Smooth muscle cell (in vitro differentiated cells): ENCODE data around the gene EEF1AKMT2. TPM values are rescaled to one million over a fixed set of nuclear protein-coding genes. Genes with fewer than 3 reads are reported as not detected.

Source experiments
- DNase-seq: peaks from one replicate; lab custom pipeline; 2025; ENCODE audit not compliant: unreplicated experiment; lab: John Stamatoyannopoulos, UW
- H2AFZ ChIP-seq: fragments of 200-600 bp; sonication (generic); 2 replicates; pipeline ENCODE4 v1.6.0; 2016; ENCODE audit warnings: antibody characterized with exemption, low read depth, mild to moderate bottlenecking
- H3F3A ChIP-seq: fragments of 200-600 bp; sonication (generic); 2 replicates; pipeline ENCODE4 v1.6.0; 2017; ENCODE audit warnings: antibody characterized with exemption, low read depth
- H3K27ac ChIP-seq: fragments of 200-600 bp; sonication (generic); 2 replicates; pipeline ENCODE4 v1.5.1; 2016; ENCODE audit warnings: low read depth, mild to moderate bottlenecking
- H3K27me3 ChIP-seq: fragments of 200-600 bp; sonication (generic); 2 replicates; pipeline ENCODE4 v1.6.1; 2016; ENCODE audit warnings: low read depth, mild to moderate bottlenecking
- H3K36me3 ChIP-seq: fragments of 200-600 bp; sonication (generic); 2 replicates; pipeline ENCODE4 v1.5.1; 2016; ENCODE audit warnings: low read depth
- H3K4me1 ChIP-seq: fragments of 200-600 bp; sonication (generic); 2 replicates; pipeline ENCODE4 v1.5.1; 2016; ENCODE audit warnings: low read depth
- H3K4me2 ChIP-seq: fragments of 200-600 bp; sonication (generic); 2 replicates; pipeline ENCODE4 v1.6.0; 2016; ENCODE audit warnings: mild to moderate bottlenecking
- H3K4me3 ChIP-seq: fragments of 200-600 bp; sonication (generic); 2 replicates; pipeline ENCODE4 v1.5.1; 2016; ENCODE audit warnings: mild to moderate bottlenecking
- H3K79me2 ChIP-seq: fragments of 200-600 bp; sonication (generic); 2 replicates; pipeline ENCODE4 v1.6.0; 2016; ENCODE audit warnings: low read depth, mild to moderate bottlenecking
- H3K9ac ChIP-seq: fragments of 200-600 bp; sonication (generic); 2 replicates; pipeline ENCODE4 v1.6.0; 2016; ENCODE audit warnings: low read depth
- H3K9me3 ChIP-seq: fragments of 200-600 bp; sonication (generic); replicated peaks from 2 replicates; pipeline ENCODE4 v1.5.1; 2016; ENCODE audit warnings: low read depth
- H4K20me1 ChIP-seq: fragments of 200-600 bp; sonication (generic); 2 replicates; pipeline ENCODE4 v1.6.0; 2016; ENCODE audit warnings: low read depth
- WGBS: methylation state at CpG from one replicate; pipeline ENCODE4 v1.1.7; 2016; ENCODE audit warnings: low lambda C conversion rate; 5-methylcytosine and 5-hydroxymethylcytosine counted together
- polyA plus RNA-seq: library from polyadenylated mRNA; unstranded; fragments of >200 nt; fragmentation: Nextera tagmentation; extraction: Ambion mirVana; gene quantifications from 2 replicates; pipeline ENCODE4 v1.2.1, GENCODE V29; 2016
- total RNA-seq: library from RNA; depleted of rRNA; stranded (reverse); fragments of >200 nt; gene quantifications from 2 replicates; pipeline ENCODE4 v1.2.3, GENCODE V29; 2014
- TF ChIP-seq, protein P1 (sequence below): fragments of 200-600 bp; sonication (generic); IDR thresholded peaks from 2 replicates; pipeline ENCODE4 v1.5.1; 2017; ENCODE audit warnings: borderline replicate concordance, mild to moderate bottlenecking, antibody characterized with exemption; ENCODE audit not compliant: insufficient read depth, poor library complexity, severe bottlenecking

The EEF1AKMT2 gene
- total and polyA plus RNA-seq, 2 experiments from 2014 or later: 20.1 to 26.4 TPM

DNA sequence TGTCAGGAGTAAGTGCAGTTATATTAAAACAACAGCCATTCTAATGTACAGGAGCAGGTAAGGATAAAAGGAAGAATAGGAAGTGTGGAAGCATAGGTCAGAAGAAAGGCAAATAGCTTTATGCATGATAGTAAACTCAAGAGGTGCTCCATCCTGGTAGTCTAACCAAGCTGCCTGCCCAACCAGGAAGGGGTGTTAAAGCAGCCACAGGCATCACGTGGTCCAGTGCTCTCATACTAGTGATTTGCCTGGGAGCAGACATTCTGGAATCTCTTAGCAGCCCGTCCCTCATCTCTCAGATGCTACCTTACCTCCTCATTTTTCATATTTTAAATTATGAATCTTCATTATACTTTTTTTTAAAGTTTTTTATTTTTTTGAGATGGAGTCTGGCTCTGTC is 28.4 kb upstream of the EEF1AKMT2 start:
- TF ChIP-seq, protein P1, sequence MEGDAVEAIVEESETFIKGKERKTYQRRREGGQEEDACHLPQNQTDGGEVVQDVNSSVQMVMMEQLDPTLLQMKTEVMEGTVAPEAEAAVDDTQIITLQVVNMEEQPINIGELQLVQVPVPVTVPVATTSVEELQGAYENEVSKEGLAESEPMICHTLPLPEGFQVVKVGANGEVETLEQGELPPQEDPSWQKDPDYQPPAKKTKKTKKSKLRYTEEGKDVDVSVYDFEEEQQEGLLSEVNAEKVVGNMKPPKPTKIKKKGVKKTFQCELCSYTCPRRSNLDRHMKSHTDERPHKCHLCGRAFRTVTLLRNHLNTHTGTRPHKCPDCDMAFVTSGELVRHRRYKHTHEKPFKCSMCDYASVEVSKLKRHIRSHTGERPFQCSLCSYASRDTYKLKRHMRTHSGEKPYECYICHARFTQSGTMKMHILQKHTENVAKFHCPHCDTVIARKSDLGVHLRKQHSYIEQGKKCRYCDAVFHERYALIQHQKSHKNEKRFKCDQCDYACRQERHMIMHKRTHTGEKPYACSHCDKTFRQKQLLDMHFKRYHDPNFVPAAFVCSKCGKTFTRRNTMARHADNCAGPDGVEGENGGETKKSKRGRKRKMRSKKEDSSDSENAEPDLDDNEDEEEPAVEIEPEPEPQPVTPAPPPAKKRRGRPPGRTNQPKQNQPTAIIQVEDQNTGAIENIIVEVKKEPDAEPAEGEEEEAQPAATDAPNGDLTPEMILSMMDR: no peak
- Histone ChIP-seq H3K36me3 (no peaks in the 10 kb centered on the region), H3K27ac (no peak overlapping the region), H3K4me1 (no peaks in the 10 kb centered on the region), H3K27me3 (no peaks in the 10 kb centered on the region), H3F3A (no peaks in the 10 kb centered on the region), H3K9ac (no peak overlapping the region), H3K4me2 (no peak overlapping the region), H3K79me2 (no peaks in the 10 kb centered on the region), H3K9me3 (no peaks in the 10 kb centered on the region), H2AFZ (no peak overlapping the region), H3K4me3 (no peak overlapping the region), H4K20me1 (no peaks in the 10 kb centered on the region)
- DNase-seq: no peak
- WGBS: 98% methylated on average over 2 of the region's 2 CpGs

DNA sequence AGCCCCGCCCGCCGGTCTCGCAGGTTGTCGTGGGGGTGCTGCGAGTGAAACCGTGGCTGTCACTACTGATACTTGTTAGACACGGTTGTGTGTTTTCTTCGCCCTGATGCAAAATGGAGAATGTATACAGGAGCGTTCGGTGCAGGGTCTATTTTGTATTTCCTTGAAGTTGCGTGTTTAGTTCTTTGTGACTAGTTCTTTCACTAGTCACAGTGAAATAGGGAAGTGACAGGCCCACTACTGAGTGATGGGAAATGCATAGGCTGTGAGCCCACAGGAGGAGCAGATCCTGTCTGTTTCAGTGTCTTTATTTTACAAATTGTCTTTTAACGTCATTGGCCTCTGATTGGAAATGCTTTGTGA is 10.6 kb upstream of the EEF1AKMT2 start:
- Histone ChIP-seq H3K9ac (peak overlapping the region; percentile 96), H3K9me3 (no peaks in the 10 kb centered on the region), H3K4me1 (peaks cover 9% of the 10 kb centered on the region), H3K27me3 (no peaks in the 10 kb centered on the region), H3F3A (no peaks in the 10 kb centered on the region), H3K36me3 (no peaks in the 10 kb centered on the region), H3K4me2 (peak overlapping the region; percentile 99), H3K4me3 (peak overlapping the region; percentile 87), H2AFZ (peak overlapping the region; percentile 100), H4K20me1 (no peaks in the 10 kb centered on the region), H3K27ac (peak overlapping the region; percentile 55), H3K79me2 (peaks cover 48% of the 10 kb centered on the region)
- TF ChIP-seq, protein P1: no peak
- WGBS: 4% methylated on average over 13 of the region's 13 CpGs
- no peak for DNase-seq

DNA sequence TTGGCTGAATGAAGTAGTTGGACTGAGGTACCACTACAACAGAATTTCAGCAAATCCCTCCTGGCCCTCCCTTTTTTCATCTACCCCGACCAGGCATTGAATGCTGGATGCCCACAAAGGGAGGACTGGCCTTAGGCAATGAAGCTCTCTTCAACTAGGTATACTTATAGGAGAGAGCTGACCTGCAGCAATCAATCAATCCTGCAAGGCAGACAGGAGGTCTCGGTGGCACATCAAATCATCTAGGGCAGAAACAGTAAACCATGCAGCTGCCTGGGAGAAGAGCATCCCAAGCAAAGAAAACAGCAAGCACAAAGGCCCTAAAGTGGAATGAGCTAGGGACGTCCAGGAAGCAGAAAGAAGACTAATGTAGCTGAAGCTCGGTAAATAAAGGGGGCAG is 7.5 kb upstream of the EEF1AKMT2 start:
- TF ChIP-seq, protein P1: no peak
- Histone ChIP-seq H3K27me3 (no peaks in the 10 kb centered on the region), H2AFZ (peak overlapping the region; percentile 19), H4K20me1 (no peaks in the 10 kb centered on the region), H3K9ac (no peak overlapping the region), H3K79me2 (peaks cover 30% of the 10 kb centered on the region), H3K4me3 (no peak overlapping the region), H3F3A (no peaks in the 10 kb centered on the region), H3K27ac (no peak overlapping the region), H3K36me3 (no peaks in the 10 kb centered on the region), H3K4me2 (no peak overlapping the region), H3K9me3 (no peaks in the 10 kb centered on the region), H3K4me1 (peaks cover 9% of the 10 kb centered on the region)
- DNase-seq: no peak
- WGBS: 73% methylated on average over 4 of the region's 4 CpGs

DNA sequence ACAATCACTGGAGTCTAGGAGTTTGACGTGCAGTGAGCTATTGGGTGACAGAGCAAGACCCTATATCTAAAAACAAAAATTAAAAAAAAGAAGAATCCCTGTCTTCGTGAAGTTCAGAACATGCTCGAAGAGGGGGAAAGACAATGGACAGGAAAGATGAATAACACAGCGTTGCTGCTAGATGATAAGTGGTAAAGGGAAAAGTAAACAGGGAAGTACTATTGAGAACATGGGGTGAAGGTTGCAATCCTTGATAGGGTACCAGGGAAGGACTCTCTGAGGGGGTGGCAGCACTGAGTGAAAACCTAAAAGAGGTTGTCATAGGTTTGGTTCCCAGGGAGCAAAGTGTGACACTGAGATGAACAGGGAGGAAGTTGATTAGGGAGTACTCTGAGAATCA is 7.1 kb upstream of the EEF1AKMT2 start:
- Histone ChIP-seq H3K9ac (no peak overlapping the region), H3K4me1 (peaks cover 9% of the 10 kb centered on the region), H3K36me3 (no peaks in the 10 kb centered on the region), H2AFZ (peak overlapping the region; percentile 19), H3K9me3 (no peaks in the 10 kb centered on the region), H3K27ac (no peak overlapping the region), H3F3A (no peaks in the 10 kb centered on the region), H3K79me2 (peaks cover 25% of the 10 kb centered on the region), H3K4me2 (no peak overlapping the region), H3K4me3 (no peak overlapping the region), H4K20me1 (no peaks in the 10 kb centered on the region), H3K27me3 (no peaks in the 10 kb centered on the region)
- TF ChIP-seq, protein P1: no peak
- WGBS: 81% methylated on average over 4 of the region's 4 CpGs
- no peak for DNase-seq
